Hepatocyte (in vitro differentiated cells): ENCODE results near the gene DAB1. TPM values are rescaled to one million over a fixed set of nuclear protein-coding genes. Genes with fewer than 3 reads are reported as not detected.
A peak's percentile ranks its signal among the peaks of the same experiment; 100 is the strongest.

Experiments
- DNase-seq: peaks from one replicate; pipeline ENCODE4 v3.0.0-alpha.2; 2016; ENCODE audit warnings: low spot score
- H2AFZ ChIP-seq: fragments of 200-600 bp; sonication (generic); 2 replicates; pipeline ENCODE4 v1.6.0; 2016; ENCODE audit warnings: antibody characterized with exemption, mild to moderate bottlenecking
- H3K27ac ChIP-seq: fragments of 200-600 bp; sonication (generic); 2 replicates; pipeline ENCODE4 v1.5.1; 2016; ENCODE audit warnings: mild to moderate bottlenecking
- H3K27me3 ChIP-seq: fragments of 200-600 bp; sonication (generic); 2 replicates; pipeline ENCODE4 v1.6.1; 2016
- H3K36me3 ChIP-seq: fragments of 200-600 bp; sonication (generic); replicated peaks from 2 replicates; pipeline ENCODE4 v1.5.1; 2016; ENCODE audit warnings: low read depth; ENCODE audit not compliant: insufficient read depth
- H3K4me1 ChIP-seq: fragments of 200-600 bp; sonication (generic); 2 replicates; pipeline ENCODE4 v1.5.1; 2016; ENCODE audit warnings: mild to moderate bottlenecking, moderate library complexity; ENCODE audit not compliant: insufficient read depth
- H3K4me2 ChIP-seq: fragments of 200-600 bp; sonication (generic); 2 replicates; pipeline ENCODE4 v1.6.0; 2016
- H3K4me3 ChIP-seq: fragments of 200-600 bp; sonication (generic); 2 replicates; pipeline ENCODE4 v1.5.1; 2016; ENCODE audit warnings: mild to moderate bottlenecking
- H3K79me2 ChIP-seq: fragments of 200-600 bp; sonication (generic); 2 replicates; pipeline ENCODE4 v1.6.0; 2017; ENCODE audit warnings: mild to moderate bottlenecking
- H3K9me2 ChIP-seq: fragments of 200-600 bp; sonication (generic); replicated peaks from 2 replicates; pipeline ENCODE4 v1.6.0; 2017; ENCODE audit warnings: mild to moderate bottlenecking; ENCODE audit not compliant: insufficient read depth
- H3K9me3 ChIP-seq: fragments of 200-600 bp; sonication (generic); 2 replicates; pipeline ENCODE4 v1.5.1; 2016; ENCODE audit warnings: low read depth, mild to moderate bottlenecking
- H4K20me1 ChIP-seq: fragments of 200-600 bp; sonication (generic); 2 replicates; pipeline ENCODE4 v1.6.0; 2016; ENCODE audit warnings: mild to moderate bottlenecking; ENCODE audit not compliant: insufficient read depth, poor library complexity, severe bottlenecking
- EZH2 ChIP-seq: fragments of 200-600 bp; sonication (generic); IDR thresholded peaks from 2 replicates; pipeline ENCODE4 v1.6.1; 2016; ENCODE audit warnings: antibody characterized with exemption, mild to moderate bottlenecking, borderline replicate concordance
- EZH2phosphoT487 ChIP-seq: fragments of 200-600 bp; sonication (generic); IDR thresholded peaks from one replicate; pipeline ENCODE4 v1.6.1; 2018; ENCODE audit warnings: antibody characterized with exemption, mild to moderate bottlenecking, low read depth, moderate library complexity; ENCODE audit not compliant: unreplicated experiment, severe bottlenecking
- WGBS: methylation state at CpG from one replicate; pipeline ENCODE4 v1.1.6; 2016; ENCODE audit warnings: low lambda C conversion rate; ENCODE audit errors: missing lambda C conversion rate; 5-methylcytosine and 5-hydroxymethylcytosine counted together
- polyA plus RNA-seq: library from polyadenylated mRNA; unstranded; fragments of >200 nt; fragmentation: Nextera tagmentation; extraction: Ambion mirVana; gene quantifications from 2 replicates; pipeline ENCODE4 v1.2.1, GENCODE V29; 2016
- total RNA-seq: library from RNA; depleted of rRNA; stranded (reverse); fragments of >200 nt; gene quantifications from 2 replicates; pipeline ENCODE4 v1.2.3, GENCODE V29; 2014
- TF ChIP-seq, protein P1 (sequence below): fragments of 200-600 bp; sonication (generic); IDR thresholded peaks from 2 replicates; pipeline ENCODE4 v1.5.1; 2016; ENCODE audit warnings: antibody characterized with exemption, mild to moderate bottlenecking; ENCODE audit not compliant: poor library complexity

DAB1 gene
- total and polyA plus RNA-seq, 2 experiments from 2014 or later = 19.5 to 37.6 TPM

DNA sequence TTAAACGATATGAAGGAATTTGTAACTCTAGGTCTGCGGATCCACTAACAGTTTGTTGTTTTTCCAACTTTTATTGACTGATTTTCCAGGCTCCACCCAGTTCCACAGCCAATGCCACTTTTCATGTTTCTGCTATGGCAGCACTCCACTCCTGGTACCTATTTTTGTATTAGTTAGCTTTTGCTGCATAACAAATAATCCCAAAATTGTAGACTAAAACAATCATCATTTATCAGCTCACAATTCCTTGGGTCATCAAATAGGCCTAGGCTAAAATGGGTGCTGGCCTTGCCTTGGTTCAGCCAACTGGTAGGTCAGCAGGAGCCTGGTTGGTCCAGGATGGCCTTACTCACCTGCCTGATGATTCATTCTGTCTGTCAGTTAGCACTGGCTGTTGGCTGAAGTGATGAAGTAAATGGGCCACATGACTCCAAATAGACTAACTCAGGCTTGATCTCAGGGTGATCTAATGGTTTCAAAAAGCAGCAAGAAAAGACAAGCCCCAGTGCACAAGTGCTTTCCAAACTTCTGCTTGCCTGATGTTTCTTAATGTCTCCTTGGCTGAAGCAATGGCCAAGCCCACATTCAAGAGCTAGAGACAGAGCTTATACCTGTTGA is 454.9 kb downstream of the DAB1 start:
- no peak overlapping the region for H3K4me3 ChIP-seq
- TF ChIP-seq, protein P1, sequence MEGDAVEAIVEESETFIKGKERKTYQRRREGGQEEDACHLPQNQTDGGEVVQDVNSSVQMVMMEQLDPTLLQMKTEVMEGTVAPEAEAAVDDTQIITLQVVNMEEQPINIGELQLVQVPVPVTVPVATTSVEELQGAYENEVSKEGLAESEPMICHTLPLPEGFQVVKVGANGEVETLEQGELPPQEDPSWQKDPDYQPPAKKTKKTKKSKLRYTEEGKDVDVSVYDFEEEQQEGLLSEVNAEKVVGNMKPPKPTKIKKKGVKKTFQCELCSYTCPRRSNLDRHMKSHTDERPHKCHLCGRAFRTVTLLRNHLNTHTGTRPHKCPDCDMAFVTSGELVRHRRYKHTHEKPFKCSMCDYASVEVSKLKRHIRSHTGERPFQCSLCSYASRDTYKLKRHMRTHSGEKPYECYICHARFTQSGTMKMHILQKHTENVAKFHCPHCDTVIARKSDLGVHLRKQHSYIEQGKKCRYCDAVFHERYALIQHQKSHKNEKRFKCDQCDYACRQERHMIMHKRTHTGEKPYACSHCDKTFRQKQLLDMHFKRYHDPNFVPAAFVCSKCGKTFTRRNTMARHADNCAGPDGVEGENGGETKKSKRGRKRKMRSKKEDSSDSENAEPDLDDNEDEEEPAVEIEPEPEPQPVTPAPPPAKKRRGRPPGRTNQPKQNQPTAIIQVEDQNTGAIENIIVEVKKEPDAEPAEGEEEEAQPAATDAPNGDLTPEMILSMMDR = no peak
- TF ChIP-seq EZH2phosphoT487 = no peak
- TF ChIP-seq EZH2 = no peak
- no peak for DNase-seq
- H3K27ac ChIP-seq = no peak overlapping the region
- H3K79me2 ChIP-seq = no peaks in the 10 kb centered on the region
- H3K36me3 ChIP-seq = no peaks in the 10 kb centered on the region
- H3K9me3 ChIP-seq = no peaks in the 10 kb centered on the region
- H3K27me3 ChIP-seq = no peaks in the 10 kb centered on the region
- 89% methylated on average over 2 of the region's 2 CpGs for WGBS
- H3K4me1 ChIP-seq = peaks cover 10% of the 10 kb centered on the region
- H2AFZ ChIP-seq = no peak overlapping the region
- H3K4me2 ChIP-seq = no peak overlapping the region
- no peaks in the 10 kb centered on the region for H4K20me1 ChIP-seq
- H3K9me2 ChIP-seq = no peaks in the 10 kb centered on the region

- Histone ChIP-seq H3K9me3 (no peaks in the 10 kb centered on the region), H4K20me1 (no peaks in the 10 kb centered on the region), H3K4me3 (no peak overlapping the region), H3K27ac (peak overlapping the region; percentile 54), H3K9me2 (no peaks in the 10 kb centered on the region), H3K4me2 (peak overlapping the region; percentile 38), H3K36me3 (no peaks in the 10 kb centered on the region), H3K79me2 (no peaks in the 10 kb centered on the region), H2AFZ (no peak overlapping the region), H3K27me3 (no peaks in the 10 kb centered on the region), H3K4me1 (peaks cover 10% of the 10 kb centered on the region)
- TF ChIP-seq, protein P1 = peak; percentile 60
- TF ChIP-seq EZH2phosphoT487 = no peak
- DNase-seq = peak; percentile 54
- 44% methylated on average over 15 of the region's 15 CpGs for WGBS
These were observed 455.7 kb downstream of the DAB1 start for GRCh38 chr1:56967900-56968832.

GRCh38 chr1:56967355-56967754 is 456.5 kb downstream of the DAB1 start:
- Histone ChIP-seq H3K9me2 (no peaks in the 10 kb centered on the region), H3K4me2 (no peak overlapping the region), H3K36me3 (no peaks in the 10 kb centered on the region), H3K27ac (no peak overlapping the region), H3K27me3 (no peaks in the 10 kb centered on the region), H3K9me3 (no peaks in the 10 kb centered on the region), H3K4me1 (peaks cover 10% of the 10 kb centered on the region), H3K79me2 (no peaks in the 10 kb centered on the region), H2AFZ (no peak overlapping the region), H4K20me1 (no peaks in the 10 kb centered on the region), H3K4me3 (no peak overlapping the region)
- DNase-seq = no peak
- 78% methylated on average over 3 of the region's 3 CpGs for WGBS
- no peak for TF ChIP-seq EZH2phosphoT487
- no peak for TF ChIP-seq EZH2
- TF ChIP-seq, protein P1 = no peak
